Loucy (cell line): ENCODE data around the gene ATP10A.

Experiments used
- CTCF ChIP-seq: fragments of 200-600 bp; sonication (generic); conservative IDR thresholded peaks from 2 replicates; pipeline ENCODE4 v1.5.1; 2014; ENCODE audit warnings: mild to moderate bottlenecking, antibody characterized with exemption, low read length
- EZH2phosphoT487 ChIP-seq: fragments of 200-600 bp; IDR thresholded peaks from 2 replicates; pipeline ENCODE4 v1.6.1; 2018; ENCODE audit warnings: antibody characterized with exemption, mild to moderate bottlenecking, moderate library complexity, borderline replicate concordance

GRCh38 chr15:25759421-25759820 is 103.7 kb downstream of the ATP10A start:
- TF ChIP-seq CTCF (no peak), EZH2phosphoT487 (no peak)
